GM23338 (cell line): ENCODE data around the gene AS3MT. TPM values are rescaled to one million over a fixed set of nuclear protein-coding genes. Genes with fewer than 3 reads are reported as not detected.

ENCODE experiments used
- ATAC-seq: fragments of 200-7000 bp; cut with Tn5 transposase; 3 replicates; pipeline ENCODE4 v1.9.1; 2020
- DNase-seq: peaks from one replicate; pipeline ENCODE4 v3.0.0-alpha.2; 2015; ENCODE audit warnings: low spot score
- H2AFZ ChIP-seq: fragments of 200-600 bp; sonication (generic); 2 replicates; pipeline ENCODE4 v1.8.0; 2016; ENCODE audit warnings: antibody characterized with exemption, mild to moderate bottlenecking, moderate library complexity
- H3F3A ChIP-seq: fragments of 200-600 bp; sonication (generic); replicated peaks from 2 replicates; pipeline ENCODE4 v1.8.0; 2017; ENCODE audit warnings: antibody characterized with exemption, mixed run types, low read depth
- H3K27ac ChIP-seq: fragments of 200-600 bp; sonication (generic); 2 replicates; pipeline ENCODE4 v1.6.1; 2016; ENCODE audit warnings: low read depth
- H3K27me3 ChIP-seq: fragments of 200-600 bp; sonication (generic); 2 replicates; pipeline ENCODE4 v1.8.0; 2016; ENCODE audit warnings: mild to moderate bottlenecking, mixed run types, moderate library complexity; ENCODE audit not compliant: insufficient read depth
- H3K36me3 ChIP-seq: fragments of 200-600 bp; sonication (generic); 2 replicates; pipeline ENCODE4 v1.8.0; 2016; ENCODE audit warnings: mild to moderate bottlenecking; ENCODE audit not compliant: insufficient read depth
- H3K4me1 ChIP-seq: fragments of 200-600 bp; sonication (generic); 2 replicates; pipeline ENCODE4 v1.8.0; 2016; ENCODE audit warnings: mild to moderate bottlenecking, moderate library complexity; ENCODE audit not compliant: insufficient read depth
- H3K4me2 ChIP-seq: fragments of 200-600 bp; sonication (generic); 2 replicates; pipeline ENCODE4 v1.7.1; 2017; ENCODE audit warnings: mixed run types
- H3K4me3 ChIP-seq: fragments of 200-600 bp; sonication (generic); 2 replicates; pipeline ENCODE4 v1.6.1; 2016; ENCODE audit warnings: mixed run types
- H3K79me2 ChIP-seq: fragments of 200-600 bp; sonication (generic); replicated peaks from 2 replicates; pipeline ENCODE4 v1.8.0; 2017; ENCODE audit warnings: mild to moderate bottlenecking; ENCODE audit not compliant: insufficient read depth
- H3K9me2 ChIP-seq: fragments of 200-600 bp; sonication (generic); 2 replicates; pipeline ENCODE4 v1.8.0; 2017; ENCODE audit not compliant: insufficient read depth
- H4K20me1 ChIP-seq: fragments of 200-600 bp; sonication (generic); replicated peaks from 2 replicates; pipeline ENCODE4 v1.8.0; 2017; ENCODE audit warnings: mild to moderate bottlenecking; ENCODE audit not compliant: insufficient read depth
- H3K27ac Mint-ChIP-seq: 2 replicates; pipeline ENCODE4 v1.8.0; 2020; ENCODE audit warnings: inconsistent platforms, mild to moderate bottlenecking, moderate library complexity, mixed read lengths
- H3K27me3 Mint-ChIP-seq: 3 replicates; pipeline ENCODE4 v1.8.0; 2022; ENCODE audit warnings: low read depth, mild to moderate bottlenecking, moderate library complexity, mixed read lengths, inconsistent platforms; ENCODE audit not compliant: insufficient read depth, poor library complexity
- H3K36me3 Mint-ChIP-seq: 3 replicates; pipeline ENCODE4 v1.8.0; 2021; ENCODE audit warnings: low read depth, mild to moderate bottlenecking, inconsistent platforms, moderate library complexity, mixed read lengths
- H3K4me1 Mint-ChIP-seq: 3 replicates; pipeline ENCODE4 v1.8.0; 2020; ENCODE audit warnings: mild to moderate bottlenecking, inconsistent platforms, mixed read lengths
- H3K4me3 Mint-ChIP-seq: 3 replicates; pipeline ENCODE4 v1.8.0; 2021; ENCODE audit warnings: moderate library complexity, mild to moderate bottlenecking, inconsistent platforms, mixed read lengths
- H3K9me3 Mint-ChIP-seq: 3 replicates; pipeline ENCODE4 v1.8.0; 2020; ENCODE audit warnings: moderate library complexity, mild to moderate bottlenecking, inconsistent platforms, mixed read lengths
- CREB1 ChIP-seq: fragments of 250-450 bp; sonication (Bioruptor Pico); IDR thresholded peaks from 2 replicates; pipeline ENCODE4 v1.5.0; 2020; ENCODE audit warnings: low read depth, mild to moderate bottlenecking, moderate library complexity
- CTCF ChIP-seq, 2 experiments: fragments of 200-600 bp in 1 of 2; sonication (generic) in 1 of 2; conservative IDR thresholded peaks; 2 replicates each; pipeline versions ENCODE4 v1.5.1 to v1.6.1; 2016 to 2017; ENCODE audit warnings: antibody characterized with exemption in 2 of 2, low read depth in 2 of 2, mild to moderate bottlenecking in 2 of 2, moderate library complexity in 1 of 2
- ETS1 ChIP-seq: IDR thresholded peaks from 2 replicates; pipeline ENCODE4 v1.6.1; 2016; ENCODE audit warnings: antibody characterized with exemption
- EZH2 ChIP-seq: fragments of 200-600 bp; sonication (generic); IDR thresholded peaks from one replicate; pipeline ENCODE4 v1.8.0; 2017; ENCODE audit warnings: antibody characterized with exemption, mild to moderate bottlenecking, low read depth; ENCODE audit not compliant: unreplicated experiment
- EZH2phosphoT487 ChIP-seq: fragments of 200-600 bp; sonication (generic); IDR thresholded peaks from one replicate; pipeline ENCODE4 v1.8.1; 2018; ENCODE audit warnings: antibody characterized with exemption; ENCODE audit not compliant: unreplicated experiment
- JUNB ChIP-seq: IDR thresholded peaks from one replicate; pipeline ENCODE4 v1.6.1; 2016; ENCODE audit warnings: antibody characterized with exemption; ENCODE audit not compliant: unreplicated experiment
- NANOG ChIP-seq: IDR thresholded peaks from 2 replicates; pipeline ENCODE4 v1.6.1; 2016; ENCODE audit warnings: antibody characterized with exemption, borderline replicate concordance
- POLR2AphosphoS5 ChIP-seq: IDR thresholded peaks from 2 replicates; pipeline ENCODE4 v1.6.1; 2016; ENCODE audit warnings: antibody characterized with exemption, low read depth
- REST ChIP-seq: IDR thresholded peaks from one replicate; pipeline ENCODE4 v1.6.1; 2018; ENCODE audit warnings: antibody characterized with exemption; ENCODE audit not compliant: unreplicated experiment
- STAT1 ChIP-seq: IDR thresholded peaks from one replicate; pipeline ENCODE4 v1.6.1; 2016; ENCODE audit warnings: antibody characterized with exemption; ENCODE audit not compliant: unreplicated experiment
- ZNF114 ChIP-seq: fragments of 250-450 bp; sonication (Bioruptor Pico); IDR thresholded peaks from 2 replicates; pipeline ENCODE4 v1.5.0; 2020; ENCODE audit warnings: mild to moderate bottlenecking, moderate library complexity
- ZNF331 ChIP-seq: fragments of 250-450 bp; sonication (Bioruptor Pico); IDR thresholded peaks from 2 replicates; pipeline ENCODE4 v1.5.0; 2020; ENCODE audit warnings: low read depth, mild to moderate bottlenecking, moderate library complexity
- ZNF462 ChIP-seq: fragments of 250-450 bp; sonication (Bioruptor Pico); IDR thresholded peaks from 2 replicates; pipeline ENCODE4 v1.5.0; 2020; ENCODE audit warnings: mild to moderate bottlenecking, moderate library complexity
- polyA plus RNA-seq: library from polyadenylated mRNA; unstranded; fragments of >200 nt; fragmentation: Nextera tagmentation; extraction: Ambion mirVana; gene quantifications from 2 replicates; pipeline ENCODE4 v1.2.1, GENCODE V29; 2016
- total RNA-seq: library from RNA; depleted of rRNA; stranded (reverse); fragments of >200 nt; shearing (Covaris generic); gene quantifications from 2 replicates; pipeline ENCODE4 v1.2.3, GENCODE V29; 2014

AS3MT gene
- total and polyA plus RNA-seq, 2 experiments from 2014 or later = 6.3 to 8.8 TPM

- ATAC-seq = no peak
- Mint-ChIP-seq H3K36me3 (no peaks in the 10 kb centered on the region; the same call in 2 of the 3 replicates), H3K9me3 (peaks cover 16% of the 10 kb centered on the region; the same call in 2 of the 3 replicates), H3K27ac (no peak overlapping the region), H3K4me1 (no peaks in the 10 kb centered on the region; the same call in 2 of the 3 replicates), H3K27me3 (peaks cover 4% of the 10 kb centered on the region), H3K4me3 (no peak overlapping the region)
- Histone ChIP-seq H4K20me1 (no peaks in the 10 kb centered on the region), H2AFZ (no peak overlapping the region), H3K4me1 (no peaks in the 10 kb centered on the region), H3K27ac (no peak overlapping the region), H3K27me3 (no peaks in the 10 kb centered on the region), H3K9me2 (no peaks in the 10 kb centered on the region), H3K4me3 (no peak overlapping the region), H3K36me3 (peaks cover 5% of the 10 kb centered on the region; the same call in 1 of the 2 replicates), H3F3A (no peaks in the 10 kb centered on the region), H3K4me2 (no peak overlapping the region), H3K79me2 (no peaks in the 10 kb centered on the region)
- DNase-seq = no peak
- no peak for TF ChIP-seq POLR2AphosphoS5
- no peak for TF ChIP-seq ZNF331
- TF ChIP-seq REST = no peak
- no peak for TF ChIP-seq ETS1
- TF ChIP-seq STAT1 = no peak
- TF ChIP-seq NANOG = no peak
- no peak for TF ChIP-seq CTCF (conservative IDR thresholded peaks at IDR 0.05; ENCODE audit: low read depth in 2 of 2)
- TF ChIP-seq EZH2phosphoT487 = no peak
- no peak for TF ChIP-seq ZNF462 (CRISPR knock-in tag)
- no peak for TF ChIP-seq JUNB
- TF ChIP-seq ZNF114 (CRISPR knock-in tag) = no peak
- TF ChIP-seq EZH2 = no peak
- no peak for TF ChIP-seq CREB1 (CRISPR knock-in tag)
These were observed 47.0 kb upstream of the AS3MT start for GRCh38 chr10:102822222-102822621.
